AG08396 (cell line): ENCODE data around the gene KRT3.
"Not testable (repeated sequence)": the region's sequence is repeated elsewhere in the genome, so short reads cannot be mapped to it uniquely, and the experiment has no call there.

ENCODE experiments used
- DNase-seq: peaks from one replicate; pipeline ENCODE4 v3.0.0; 2012; ENCODE audit warnings: low spot score, mixed read lengths

Gene KRT3

DNA sequence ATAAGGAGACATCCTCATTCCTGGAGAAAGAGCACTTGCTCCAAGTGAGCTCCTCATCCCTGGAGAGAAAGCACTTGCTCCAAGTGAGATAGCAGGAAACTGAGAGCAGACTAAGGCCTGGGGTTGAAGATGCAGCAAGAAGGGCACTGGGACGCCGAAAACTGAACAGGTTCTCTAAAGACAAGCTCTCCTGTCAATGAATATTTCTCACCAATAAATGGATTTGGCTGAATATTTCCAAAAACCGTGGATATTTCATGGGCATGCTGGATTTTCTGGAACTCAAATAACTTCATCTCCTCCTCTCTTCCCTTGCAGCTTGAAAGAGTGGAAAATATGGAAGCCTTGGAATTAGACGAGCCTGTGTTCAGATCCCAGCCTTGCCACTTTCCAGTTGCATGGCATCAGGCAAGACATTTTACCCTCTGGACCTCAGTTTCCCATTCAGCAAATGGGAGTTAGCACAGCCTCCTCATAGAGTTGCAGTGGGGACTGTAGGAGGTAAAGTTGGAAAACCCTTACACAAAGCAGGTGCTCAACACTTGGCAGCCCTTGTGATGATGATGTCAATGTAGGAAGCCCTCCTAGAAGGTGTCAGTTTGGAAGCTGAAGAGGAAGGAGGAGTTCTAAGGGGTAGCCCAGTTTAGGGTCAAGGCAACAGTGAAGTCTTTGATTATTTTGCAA lies 14.4 kb downstream of the KRT3 start:
- DNase-seq, result no peak

DNA sequence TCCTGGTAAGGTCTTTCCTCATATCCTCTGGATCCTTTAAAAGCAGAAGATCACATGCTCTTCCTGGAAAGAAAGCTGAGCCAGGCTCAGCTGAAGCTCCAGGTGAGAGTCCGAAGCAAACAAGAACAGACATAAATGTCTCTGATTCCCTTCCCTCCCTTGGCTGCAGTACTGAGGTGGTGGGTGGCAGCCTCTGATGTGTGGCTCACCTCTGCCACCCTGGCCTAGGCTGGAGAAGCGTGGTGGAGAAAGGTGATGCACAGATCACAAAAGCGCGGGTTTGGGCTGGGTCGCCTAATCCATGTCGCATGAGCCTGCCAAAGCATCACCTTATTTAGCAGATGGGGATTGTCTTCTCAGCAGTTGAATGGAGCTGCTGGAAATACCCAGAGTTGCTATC lies 16.0 kb downstream of the KRT3 start:
- no peak for DNase-seq

DNA sequence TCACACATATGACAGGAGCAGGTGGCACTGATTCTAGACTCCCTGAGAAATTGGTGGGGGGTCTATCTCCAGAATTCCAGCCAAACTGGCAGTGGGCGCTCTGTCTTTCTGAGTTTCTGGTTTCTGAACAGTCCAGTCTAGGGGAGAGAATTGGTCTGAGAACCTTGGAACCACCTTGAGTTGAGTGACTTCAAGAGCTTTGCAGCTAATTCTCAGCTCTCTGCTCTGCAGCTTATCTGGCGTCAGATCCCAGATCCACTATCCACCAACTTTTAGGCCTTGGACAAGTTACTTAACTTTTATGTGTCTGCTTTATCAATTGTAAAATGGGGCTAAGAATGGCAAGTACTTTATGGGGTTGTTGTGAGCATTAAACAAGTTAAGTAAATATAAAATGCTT lies 17.1 kb downstream of the KRT3 start:
- no peak for DNase-seq

DNA sequence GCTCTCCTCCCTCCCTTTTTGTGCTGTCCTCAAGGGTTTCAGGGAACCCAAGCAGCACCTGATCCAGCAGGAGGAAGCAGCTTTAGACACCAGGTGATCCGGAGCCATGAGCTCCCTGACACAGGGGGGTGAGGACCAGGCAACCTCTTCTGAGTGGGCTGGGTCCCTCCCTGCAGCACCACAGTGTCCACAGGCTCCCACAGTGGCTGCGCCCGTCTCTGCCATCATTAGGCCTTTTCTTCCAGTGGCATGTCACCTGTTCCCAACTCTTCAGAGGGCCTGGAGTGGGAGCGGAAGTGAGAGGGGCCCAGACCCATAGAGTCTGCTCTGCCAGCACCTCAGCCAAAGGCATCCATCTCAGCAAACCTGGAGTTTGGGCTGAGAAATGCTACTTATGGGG lies 18.4 kb downstream of the KRT3 start:
- DNase-seq, result no peak

DNA sequence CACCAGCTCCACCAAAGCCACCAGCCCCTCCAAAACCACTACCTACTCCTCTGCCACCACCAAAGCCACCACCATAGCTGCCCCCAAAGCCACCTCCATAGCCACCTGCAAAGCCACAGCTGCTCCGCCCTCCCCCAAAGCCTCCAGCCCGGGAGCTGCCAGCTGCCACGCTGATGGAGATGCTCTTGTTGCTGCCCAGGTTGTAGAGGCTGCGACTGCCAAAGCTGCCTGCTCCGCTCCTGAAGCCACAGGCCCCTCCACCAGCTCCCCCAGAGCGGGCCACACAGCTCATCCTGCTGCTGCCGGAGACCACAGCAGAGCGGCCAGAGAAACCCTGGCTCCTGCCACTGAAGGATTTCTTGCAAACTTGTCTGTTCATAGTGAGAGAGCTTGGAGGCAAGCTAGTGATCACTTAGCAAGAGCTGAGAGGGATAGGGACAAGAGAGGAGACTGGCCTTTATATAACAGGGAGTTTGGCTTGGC lies 19.0 kb downstream of the KRT3 start, which contains the start of gene KRT76:
Gene KRT76, minus strand, starts transcription at position 433 of the 483 bp plus-strand sequence. Its CDS starts 54 bp downstream, at position 379.
- DNase-seq, result no peak

DNA sequence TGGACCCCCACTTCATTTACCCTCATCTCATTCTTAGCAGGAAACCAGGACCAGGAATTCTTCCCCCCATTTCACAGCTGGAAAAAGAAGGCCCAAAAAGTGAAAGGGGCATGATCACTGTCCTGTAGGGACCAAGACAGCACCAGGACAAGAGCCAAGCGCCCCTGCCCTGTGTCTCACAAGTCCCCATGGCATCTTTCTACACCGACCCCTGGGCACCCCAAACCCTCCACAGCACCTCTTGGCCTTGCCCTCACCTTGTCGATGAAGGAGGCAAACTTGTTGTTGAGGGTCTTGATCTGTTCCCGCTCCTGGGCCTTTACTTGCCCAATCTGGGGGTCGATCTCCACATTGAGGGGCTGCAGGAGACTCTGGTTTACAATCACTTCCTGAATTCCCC lies 19.5 kb downstream of the KRT3 start:
- DNase-seq, result no peak

DNA sequence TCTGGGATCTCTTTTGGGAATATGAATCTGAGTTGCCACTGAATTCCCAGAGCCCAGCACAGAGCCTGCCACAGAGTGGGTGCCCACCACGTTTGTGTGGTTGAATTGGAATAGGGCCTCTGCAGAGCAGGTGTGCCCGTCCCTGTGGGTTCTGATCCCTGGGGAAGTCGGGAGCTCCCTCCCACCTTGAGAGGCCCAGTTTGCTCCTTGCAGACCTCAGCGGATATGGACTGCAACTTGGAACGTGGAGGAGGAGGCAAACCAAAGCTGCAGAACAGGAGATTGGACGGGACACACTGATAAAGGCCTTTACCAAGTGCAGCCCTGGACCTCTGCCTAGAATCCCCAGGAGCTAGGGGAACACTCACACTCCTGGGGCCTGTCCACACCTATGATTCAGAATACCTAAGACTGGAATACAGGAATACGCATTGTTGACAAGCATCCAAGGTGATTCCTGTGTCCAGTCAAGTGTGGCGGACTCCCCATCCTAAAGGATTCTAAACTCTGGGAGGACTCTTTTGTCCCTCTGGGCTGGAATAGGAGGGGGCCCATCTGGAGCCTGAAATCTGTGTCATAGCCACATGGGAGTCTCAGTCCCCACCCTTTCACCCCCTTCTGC lies 21.2 kb downstream of the KRT3 start:
- no peak for DNase-seq

DNA sequence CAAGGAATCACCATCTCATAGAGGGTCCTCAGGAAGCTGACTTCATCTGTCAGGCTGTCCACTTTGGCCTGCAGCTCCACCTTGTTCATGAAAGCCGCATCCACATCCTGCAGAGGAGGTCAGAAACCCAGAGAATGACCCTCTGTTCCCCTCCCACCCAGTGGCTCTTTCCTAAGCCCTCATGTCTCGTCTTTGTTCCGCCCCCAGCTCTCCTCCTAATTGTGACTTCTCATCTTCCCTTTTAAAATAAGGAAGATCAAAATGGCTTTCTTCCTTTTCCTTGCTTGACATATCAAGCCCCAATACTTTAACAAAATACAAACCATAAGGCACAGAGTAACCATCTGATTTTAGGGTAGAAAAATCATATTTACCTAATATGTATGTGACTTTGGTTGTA lies 23.1 kb downstream of the KRT3 start:
- DNase-seq, result no peak

DNA sequence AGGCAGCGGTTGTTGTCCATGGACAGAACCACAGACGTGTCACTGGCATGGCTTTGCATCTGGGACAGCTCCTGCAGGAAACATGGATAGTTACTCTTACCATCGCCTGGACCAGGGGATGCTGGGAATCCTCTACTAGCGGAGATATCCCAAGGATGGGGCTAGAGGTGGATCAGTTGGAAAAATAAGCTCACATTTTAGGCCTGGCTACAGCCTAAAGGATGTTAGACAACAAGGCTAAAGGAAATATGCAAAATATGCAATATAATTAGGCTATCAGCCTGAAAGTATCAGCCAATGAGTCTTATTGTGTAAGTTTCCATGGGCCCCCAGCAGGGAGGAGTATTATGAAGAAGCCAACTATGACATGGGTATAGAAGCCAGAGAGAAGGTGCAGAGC lies 23.7 kb downstream of the KRT3 start:
- no peak for DNase-seq

DNA sequence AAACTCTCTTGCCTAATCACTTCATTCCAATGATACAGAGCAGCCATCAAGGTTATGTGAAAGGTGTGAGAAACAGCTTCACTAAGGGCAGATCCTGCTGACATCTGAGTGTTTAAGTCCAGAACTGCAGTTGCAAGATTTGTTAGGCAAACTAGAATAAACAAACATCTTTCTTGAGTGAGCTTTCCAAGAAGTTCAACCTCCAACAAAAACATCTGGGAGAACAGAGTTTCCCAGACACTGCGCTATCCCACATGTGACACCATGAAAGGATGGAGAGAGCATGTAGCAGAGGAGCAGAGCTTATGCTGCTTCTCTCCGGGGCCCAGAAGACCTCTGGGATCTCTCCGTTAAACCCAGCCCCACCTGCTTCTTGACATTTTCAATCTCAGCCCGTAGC lies 24.4 kb downstream of the KRT3 start:
- no peak for DNase-seq

DNA sequence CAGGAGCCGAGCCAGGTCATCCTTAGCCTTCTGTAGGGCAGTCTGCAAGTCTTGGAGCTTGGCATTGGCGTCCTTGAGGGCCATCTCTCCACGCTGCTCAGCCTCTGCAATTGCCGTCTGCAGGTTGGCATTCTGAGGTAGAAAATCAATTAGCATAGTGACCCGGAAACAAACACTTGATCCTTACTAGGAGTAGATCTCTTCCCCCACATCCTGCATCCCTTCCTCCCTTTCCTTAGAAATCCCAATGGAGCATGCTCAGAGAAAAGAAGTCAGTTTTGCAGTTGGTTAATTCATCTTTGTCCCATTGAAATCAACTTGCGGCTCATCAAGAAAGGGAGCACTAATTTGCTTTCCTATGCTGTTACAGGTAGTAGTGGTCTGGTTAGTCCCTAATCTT lies 24.8 kb downstream of the KRT3 start:
- no peak for DNase-seq

DNA sequence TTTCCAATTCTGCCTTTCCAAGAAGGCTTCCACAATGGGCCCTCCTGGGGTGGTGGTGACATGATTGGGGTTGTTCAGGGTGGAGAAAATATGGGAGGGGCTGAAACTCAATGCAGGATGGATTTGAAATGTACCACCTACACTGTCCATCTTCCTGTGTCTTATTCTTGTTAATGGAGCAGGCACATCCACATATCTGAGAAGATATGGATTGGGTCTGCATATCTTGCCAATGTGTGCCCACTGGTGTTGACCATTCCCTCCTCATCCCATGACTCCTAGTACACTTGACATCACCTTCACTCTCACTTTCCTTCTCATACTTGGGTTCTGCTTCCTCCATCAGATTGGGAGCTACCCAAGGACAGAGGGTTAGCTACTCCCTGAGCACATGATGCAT lies 26.0 kb downstream of the KRT3 start:
- no peak for DNase-seq

DNA sequence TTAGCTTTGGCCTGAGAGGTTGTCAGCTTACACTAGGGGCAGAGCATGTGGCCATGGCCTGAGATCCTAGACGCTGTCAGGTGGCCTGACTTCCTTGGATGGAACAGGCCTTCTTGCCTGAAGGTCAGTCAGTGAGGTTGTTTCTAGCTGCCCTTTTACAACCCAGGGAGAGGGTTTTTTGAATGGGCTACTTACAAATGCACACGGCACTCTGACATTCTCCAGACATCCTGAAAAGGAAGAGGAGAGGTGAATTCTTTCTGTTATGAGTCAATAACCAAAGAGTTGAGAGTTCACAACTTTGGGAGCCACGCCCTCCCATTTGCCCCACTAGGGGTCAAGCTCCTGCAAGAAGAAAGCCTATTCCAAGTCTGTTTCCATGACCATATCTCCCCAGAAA lies 26.6 kb downstream of the KRT3 start:
- DNase-seq, result no peak

DNA sequence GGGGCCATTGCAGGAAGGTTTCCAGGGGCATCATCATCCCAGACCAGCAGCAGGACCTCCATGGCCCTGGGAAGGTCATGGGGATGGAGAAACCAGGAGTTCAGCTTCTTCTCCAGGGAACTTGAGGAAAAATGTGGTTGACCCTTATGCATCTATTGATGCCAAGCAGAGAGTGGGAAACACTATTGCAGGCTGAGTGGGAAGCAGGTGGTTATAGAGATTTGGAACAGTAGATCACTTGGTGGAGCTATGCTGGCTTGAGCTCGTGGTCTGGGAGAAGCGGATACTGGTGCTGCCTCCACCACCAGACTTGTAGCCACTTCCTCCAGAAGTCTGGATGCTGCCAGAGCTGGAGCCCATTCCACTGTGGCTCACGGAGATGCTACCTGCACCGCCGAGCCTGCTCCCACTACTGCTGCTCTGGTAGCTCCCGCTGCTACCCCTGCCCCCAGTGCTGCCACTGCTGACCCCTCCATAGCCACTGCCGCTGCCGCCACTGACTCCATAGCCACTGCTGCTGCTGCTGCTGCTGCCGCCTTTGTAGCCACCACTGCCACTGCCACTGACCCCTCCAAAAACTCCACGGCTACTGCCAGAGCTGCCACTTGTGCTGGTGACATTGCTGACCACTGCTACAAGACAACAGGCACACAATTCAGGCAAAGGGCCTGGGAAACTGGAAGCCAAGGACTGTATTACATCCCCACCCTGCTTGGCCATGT lies 27.3 kb downstream of the KRT3 start:
- no peak for DNase-seq

DNA sequence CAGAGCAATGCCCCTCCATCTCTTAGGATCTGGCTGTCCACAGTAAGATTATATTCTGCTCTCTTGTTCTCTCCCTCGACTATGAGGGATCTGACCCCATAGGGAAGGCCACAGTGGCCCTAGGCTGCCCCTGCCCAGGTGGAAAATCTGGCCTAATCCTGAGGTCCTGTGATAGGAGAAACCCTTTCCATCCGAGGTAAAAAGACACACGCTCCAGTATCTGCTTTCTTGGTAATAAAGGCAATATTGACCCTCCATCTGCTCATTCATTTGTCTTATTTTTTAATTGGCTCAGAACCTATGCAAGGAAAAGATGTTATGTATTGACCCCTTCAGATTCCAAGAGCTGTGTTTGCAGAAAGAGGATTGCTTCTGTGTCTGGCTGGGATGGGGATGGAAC lies 28.5 kb downstream of the KRT3 start:
- DNase-seq, result no peak

DNA sequence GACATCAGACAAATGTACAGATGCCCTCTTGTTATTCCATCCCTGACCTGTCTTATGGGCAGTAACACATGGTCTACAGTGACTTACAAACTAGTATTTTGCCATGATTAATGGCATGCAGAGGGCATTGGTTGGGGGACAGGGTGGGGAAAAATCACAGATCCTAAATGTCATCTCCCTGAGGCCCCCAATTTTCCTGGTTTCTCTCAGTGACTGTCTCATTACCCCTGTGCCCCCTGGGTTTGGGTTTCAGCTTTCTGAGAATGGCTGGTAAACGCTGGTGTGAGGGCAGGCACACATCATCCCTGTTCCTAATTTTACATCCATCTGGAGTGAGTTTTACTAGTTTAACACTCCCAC lies 28.9 kb downstream of the KRT3 start:
- no peak for DNase-seq

DNA sequence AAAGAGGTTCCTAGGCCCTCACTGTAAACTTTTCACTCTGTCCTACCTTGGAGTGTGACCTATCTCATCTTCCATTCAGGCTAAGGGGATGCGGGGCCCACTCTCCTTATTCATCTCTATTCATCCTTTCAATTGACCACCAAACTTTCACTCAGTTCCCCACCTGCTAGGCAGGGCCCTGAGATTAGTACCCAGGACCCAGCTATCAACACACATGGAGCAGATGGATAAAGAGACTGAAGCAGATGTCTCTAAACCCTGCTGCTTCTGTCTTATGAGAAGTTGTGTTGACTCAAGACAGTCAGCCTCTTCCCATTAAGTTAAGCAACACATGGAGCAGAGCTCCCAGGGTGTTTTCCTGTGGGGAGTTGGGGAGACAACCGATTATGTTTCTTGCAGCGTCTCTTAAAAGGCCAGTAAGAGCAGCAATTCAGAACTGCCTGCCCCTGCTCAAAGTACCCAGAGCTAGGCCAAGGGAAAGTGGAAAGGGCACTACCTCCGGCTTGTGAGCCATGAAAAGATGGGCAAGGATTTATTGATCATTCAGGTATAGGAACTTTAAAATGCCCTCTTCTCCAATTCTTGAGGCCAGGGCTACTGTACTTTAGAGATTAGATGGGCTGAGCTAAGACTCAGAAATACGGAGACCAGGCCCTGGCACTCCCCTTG lies 29.4 kb downstream of the KRT3 start:
- no peak for DNase-seq

DNA sequence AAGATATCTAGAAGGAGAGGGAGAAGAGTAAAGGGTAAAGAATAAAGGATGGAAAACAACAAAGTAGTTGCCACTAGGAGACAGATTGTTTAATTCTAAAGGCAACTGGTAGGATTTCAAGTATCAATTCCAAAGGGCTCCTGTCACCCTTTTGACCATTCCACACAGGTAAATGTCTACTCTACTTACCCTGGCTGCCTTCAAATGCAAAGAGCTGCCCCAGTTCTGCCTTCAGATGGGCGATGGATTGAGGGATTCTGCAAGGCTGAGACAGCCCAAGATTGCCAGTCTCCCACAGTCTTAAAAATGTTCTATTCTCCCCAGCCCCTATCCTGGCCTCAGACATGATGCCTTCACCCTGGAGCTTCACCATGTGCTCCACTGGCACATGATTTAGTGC lies 30.2 kb downstream of the KRT3 start:
- no peak for DNase-seq

DNA sequence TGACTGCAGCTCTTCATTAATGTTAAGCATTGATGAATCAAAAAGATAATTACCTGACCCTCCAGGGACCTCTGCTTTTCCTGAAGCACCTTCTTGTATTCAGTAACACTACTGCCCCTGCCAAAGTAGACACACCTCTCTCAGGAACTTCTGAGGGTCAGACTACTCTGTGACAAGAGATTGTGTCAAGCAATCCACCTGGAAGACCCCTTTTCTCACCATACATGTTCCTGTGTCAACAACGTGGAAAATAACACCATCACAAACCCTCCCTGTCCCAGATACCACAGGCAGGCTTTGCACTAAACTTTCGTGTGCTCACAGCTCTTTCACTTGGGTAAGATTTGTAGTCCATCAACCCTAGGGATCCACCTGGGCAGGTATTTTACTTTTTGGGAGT lies 31.9 kb downstream of the KRT3 start:
- DNase-seq, result no peak

DNA sequence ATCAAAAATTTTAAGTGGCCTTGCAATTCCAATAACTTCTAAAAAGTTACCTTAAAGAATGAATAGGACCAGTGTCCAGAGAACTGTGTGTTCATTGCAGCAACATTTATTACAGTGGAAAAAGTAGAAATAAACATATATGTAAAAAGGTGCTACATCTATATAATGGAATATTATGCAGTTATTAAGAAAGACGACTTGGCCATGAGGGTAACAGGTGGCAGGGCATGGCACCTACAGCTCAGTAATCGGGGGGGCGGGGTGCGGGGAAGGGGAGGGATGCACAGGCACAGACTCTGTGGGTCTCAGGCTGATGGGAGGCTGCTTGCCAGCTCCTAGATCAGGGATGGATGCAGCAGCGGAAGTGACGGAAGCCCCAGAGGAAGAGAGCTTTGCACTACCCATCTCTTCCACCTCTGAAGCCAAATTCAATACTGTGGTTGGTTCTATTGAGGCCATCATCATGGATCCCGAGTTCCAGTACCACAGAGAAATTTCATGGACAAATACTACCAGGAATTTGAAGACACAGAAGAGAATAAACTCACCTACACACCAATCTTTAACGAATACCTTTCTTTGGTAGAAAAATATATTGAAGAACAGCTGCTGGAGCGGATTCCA lies 32.8 kb downstream of the KRT3 start:
- no peak for DNase-seq

DNA sequence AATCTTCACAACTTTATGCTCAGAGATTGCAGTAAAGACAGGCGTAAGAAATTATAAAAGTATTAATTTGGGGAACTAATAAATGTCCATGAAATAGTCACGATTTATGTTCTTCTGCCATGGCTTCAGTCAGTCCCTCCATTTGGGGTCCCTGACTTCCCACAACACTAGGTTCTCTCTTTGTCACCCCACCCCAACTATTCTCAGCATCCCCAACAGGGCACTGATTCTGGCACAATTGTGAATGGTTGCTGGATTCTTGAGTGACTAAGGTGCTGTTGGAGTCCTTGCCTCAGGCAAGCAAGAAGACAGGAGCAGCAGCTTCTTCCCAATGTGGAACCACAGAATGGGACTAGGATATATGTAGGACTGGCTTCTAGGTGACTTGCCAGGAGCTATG lies 34.1 kb downstream of the KRT3 start:
- no peak for DNase-seq

DNA sequence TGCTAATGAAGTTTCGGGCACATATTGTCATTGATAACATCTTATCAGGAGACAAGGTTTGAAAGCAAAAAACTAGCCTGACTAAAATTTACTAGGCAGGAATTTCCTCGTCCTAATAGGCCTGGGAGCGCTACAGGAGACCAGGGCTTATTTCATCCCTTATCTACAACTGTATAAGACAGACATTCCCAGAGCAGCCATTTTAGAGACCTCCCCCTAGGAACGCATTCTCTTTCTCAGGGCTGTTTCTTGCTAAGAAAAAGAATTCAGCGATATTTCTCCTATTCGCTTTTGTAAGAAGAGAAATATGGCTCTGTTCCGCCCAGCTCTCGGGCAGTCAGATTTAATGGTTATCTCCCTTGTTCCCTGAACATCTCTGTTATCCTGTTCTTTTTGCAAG lies 34.7 kb downstream of the KRT3 start:
- DNase-seq, result not testable (repeated sequence)
